Adipocyte (in vitro differentiated cells): ENCODE results near the gene SRSF2.
"Not testable (repeated sequence)": the region's sequence is repeated elsewhere in the genome, so short reads cannot be mapped to it uniquely, and the experiment has no call there.

ENCODE experiments used
- DNase-seq: peaks from one replicate; pipeline ENCODE4 v3.0.0-alpha.2; 2015; ENCODE audit warnings: low read depth
- H3K27me3 ChIP-seq: replicated peaks from 2 replicates; pipeline ENCODE4 v1.7.0; 2013; ENCODE audit warnings: mild to moderate bottlenecking, low read length, moderate library complexity; ENCODE audit not compliant: control insufficient read depth, insufficient read depth
- H3K36me3 ChIP-seq: 2 replicates; pipeline ENCODE4 v1.7.0; 2013; ENCODE audit warnings: low read length, mild to moderate bottlenecking, moderate library complexity; ENCODE audit not compliant: control insufficient read depth, insufficient read depth, severe bottlenecking
- H3K4me1 ChIP-seq: 2 replicates; pipeline ENCODE4 v1.7.0; 2013; ENCODE audit warnings: mild to moderate bottlenecking, low read length, moderate library complexity; ENCODE audit not compliant: control insufficient read depth, insufficient read depth
- H3K4me3 ChIP-seq: 2 replicates; pipeline ENCODE4 v1.7.0; 2013; ENCODE audit warnings: mild to moderate bottlenecking, low read length, moderate library complexity
- H3K9ac ChIP-seq: 2 replicates; pipeline ENCODE4 v1.7.0; 2013; ENCODE audit warnings: mild to moderate bottlenecking, low read length, moderate library complexity
- H3K9me3 ChIP-seq: 2 replicates; pipeline ENCODE4 v1.7.0; 2013; ENCODE audit warnings: mild to moderate bottlenecking, low read length, moderate library complexity; ENCODE audit not compliant: control insufficient read depth

The SRSF2 gene

DNA sequence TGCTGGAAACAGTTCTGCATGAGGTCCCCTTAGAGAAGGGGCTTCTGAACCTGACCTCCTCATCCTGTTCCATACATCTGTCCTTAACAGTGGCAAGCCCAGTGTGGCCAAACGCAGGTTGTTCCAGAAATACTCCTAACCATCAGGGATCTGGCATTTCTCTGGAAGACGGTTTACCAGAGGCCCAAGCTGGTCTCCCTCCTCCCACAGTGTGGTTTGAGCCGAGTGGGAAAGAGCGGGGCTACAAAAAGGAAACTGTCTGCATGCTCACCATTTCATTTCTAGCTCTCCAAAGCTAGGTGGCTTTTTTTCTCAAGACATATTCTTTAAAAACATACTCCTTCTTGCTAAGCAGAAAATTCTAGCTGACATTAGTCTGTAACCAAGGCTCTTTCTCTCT, 32.3 kb downstream of the SRSF2 start:
- H3K4me3 ChIP-seq = no peak overlapping the region
- H3K4me1 ChIP-seq = peaks cover 53% of the 10 kb centered on the region
- no peaks in the 10 kb centered on the region for H3K9me3 ChIP-seq
- no peaks in the 10 kb centered on the region for H3K27me3 ChIP-seq
- H3K9ac ChIP-seq = no peak overlapping the region
- no peaks in the 10 kb centered on the region for H3K36me3 ChIP-seq
- DNase-seq = no peak

GRCh38 chr17:76702941-76703637, 34.0 kb downstream of the SRSF2 start:
- Histone ChIP-seq H3K27me3 (no peaks in the 10 kb centered on the region), H3K9me3 (no peaks in the 10 kb centered on the region), H3K36me3 (no peaks in the 10 kb centered on the region), H3K4me3 (no peak overlapping the region), H3K4me1 (peaks cover 53% of the 10 kb centered on the region), H3K9ac (no peak overlapping the region)
- no peak for DNase-seq

GRCh38 chr17:76702076-76702475, 35.1 kb downstream of the SRSF2 start:
- Histone ChIP-seq H3K9me3 (no peaks in the 10 kb centered on the region), H3K27me3 (no peaks in the 10 kb centered on the region), H3K4me1 (peaks cover 54% of the 10 kb centered on the region), H3K4me3 (no peak overlapping the region), H3K9ac (no peak overlapping the region), H3K36me3 (no peaks in the 10 kb centered on the region)
- DNase-seq = no peak

GRCh38 chr17:76701471-76701967, 35.6 kb downstream of the SRSF2 start:
- peak overlapping the region; percentile 50 for H3K4me3 ChIP-seq
- no peaks in the 10 kb centered on the region for H3K27me3 ChIP-seq

GRCh38 chr17:76700617-76701470, 36.3 kb downstream of the SRSF2 start:
- no peaks in the 10 kb centered on the region for H3K9me3 ChIP-seq
- H3K9ac ChIP-seq = peak overlapping the region; percentile 78
- no peaks in the 10 kb centered on the region for H3K27me3 ChIP-seq
- peaks cover 56% of the 10 kb centered on the region for H3K4me1 ChIP-seq
- H3K36me3 ChIP-seq = no peaks in the 10 kb centered on the region
- DNase-seq = peak; percentile 84
- peak overlapping the region; percentile 50 for H3K4me3 ChIP-seq

More at GRCh38 chr17:76701471-76701967, 35.6 kb downstream of the SRSF2 start:
- Histone ChIP-seq H3K9ac (peak overlapping the region; percentile 78), H3K9me3 (no peaks in the 10 kb centered on the region), H3K36me3 (no peaks in the 10 kb centered on the region), H3K4me1 (peaks cover 54% of the 10 kb centered on the region)
- DNase-seq = no peak

- no peaks in the 10 kb centered on the region for H3K27me3 ChIP-seq
- H3K9me3 ChIP-seq = no peaks in the 10 kb centered on the region
- H3K4me1 ChIP-seq = peaks cover 60% of the 10 kb centered on the region
- DNase-seq = no peak
- H3K4me3 ChIP-seq = peak overlapping the region; percentile 50
- H3K36me3 ChIP-seq = no peaks in the 10 kb centered on the region
- peak overlapping the region; percentile 78 for H3K9ac ChIP-seq
These were observed 36.9 kb downstream of the SRSF2 start for GRCh38 chr17:76700270-76700616.

DNA sequence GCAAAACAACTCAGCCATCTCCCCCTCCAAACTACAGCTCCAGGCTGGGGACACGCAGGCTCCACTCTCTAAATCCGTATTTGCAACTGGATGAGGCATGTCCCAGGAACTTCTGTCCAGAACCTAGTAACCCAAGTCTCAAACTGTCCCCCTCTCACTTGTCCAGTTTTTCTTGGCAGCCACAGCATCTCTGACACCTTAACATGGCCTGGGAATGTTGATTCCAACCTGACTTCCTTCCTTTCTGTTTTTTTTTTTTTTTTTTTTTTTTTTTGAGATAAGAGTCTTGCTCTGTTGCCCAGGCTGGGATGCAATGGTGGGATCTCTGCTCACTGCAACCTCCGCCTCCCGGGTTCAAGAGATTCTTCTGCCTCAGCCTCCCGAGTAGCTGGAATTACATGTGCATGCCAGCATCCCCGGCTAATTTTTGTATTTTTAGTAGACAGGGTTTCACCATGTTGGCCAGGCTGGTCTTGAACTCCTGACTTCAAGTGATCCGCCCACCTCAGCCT, 38.6 kb downstream of the SRSF2 start:
- H3K9me3 ChIP-seq, H3K9ac ChIP-seq, H3K27me3 ChIP-seq, DNase-seq, H3K4me3 ChIP-seq, H3K36me3 ChIP-seq: not testable (repeated sequence)
- peaks cover 69% of the 10 kb centered on the region for H3K4me1 ChIP-seq

DNA sequence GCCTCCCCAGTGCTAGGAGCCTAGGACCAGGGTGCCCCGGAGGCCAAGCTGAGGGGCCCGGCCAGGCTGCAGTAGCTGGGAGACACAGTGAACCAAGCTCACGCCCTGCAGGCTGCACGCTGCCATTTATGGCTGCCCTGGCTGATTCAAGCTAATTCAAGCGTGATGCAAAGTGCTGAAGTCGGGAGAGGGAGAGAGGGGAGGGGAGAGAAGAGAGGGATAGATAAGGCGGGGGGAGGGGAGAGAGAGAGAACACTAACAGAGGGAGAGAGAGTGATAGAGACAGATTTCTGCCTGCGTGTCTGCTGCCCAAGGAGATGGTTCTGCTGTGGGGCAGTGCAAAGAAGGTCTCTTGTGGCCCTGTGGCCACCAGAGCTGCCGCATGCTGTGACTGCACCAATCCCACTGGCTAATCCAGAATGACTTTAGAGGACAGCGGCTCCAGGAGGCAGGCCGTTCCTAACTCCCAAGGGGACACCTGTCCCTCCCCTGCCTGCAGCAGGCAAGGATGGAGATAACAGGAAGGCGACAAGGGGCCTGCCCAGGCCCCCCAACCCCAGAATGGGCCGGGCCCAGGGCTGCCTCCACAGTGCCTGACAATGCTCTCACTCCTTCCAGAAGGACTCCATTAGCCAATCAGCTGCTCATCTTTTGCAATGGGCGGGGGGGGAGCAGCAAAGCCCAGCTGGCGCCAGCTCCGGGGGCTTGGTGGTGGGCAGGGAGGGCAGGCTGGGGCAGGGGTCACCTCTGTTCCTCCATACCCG, 39.2 kb downstream of the SRSF2 start:
- Histone ChIP-seq H3K9me3 (no peaks in the 10 kb centered on the region), H3K36me3 (no peaks in the 10 kb centered on the region), H3K4me3 (peak overlapping the region; percentile 20), H3K9ac (peak overlapping the region; percentile 34), H3K4me1 (peaks cover 71% of the 10 kb centered on the region), H3K27me3 (no peaks in the 10 kb centered on the region)
- DNase-seq = peak; percentile 50

- Histone ChIP-seq H3K9ac (peak overlapping the region; percentile 54), H3K4me1 (peaks cover 75% of the 10 kb centered on the region), H3K27me3 (no peaks in the 10 kb centered on the region), H3K9me3 (no peaks in the 10 kb centered on the region), H3K4me3 (peak overlapping the region; percentile 23), H3K36me3 (no peaks in the 10 kb centered on the region)
- DNase-seq = no peak
These were observed 40.1 kb downstream of the SRSF2 start for GRCh38 chr17:76696763-76697701.

GRCh38 chr17:76695059-76695831, 41.9 kb downstream of the SRSF2 start:
- no peak for DNase-seq
- Histone ChIP-seq H3K36me3 (peaks cover 9% of the 10 kb centered on the region), H3K9ac (no peak overlapping the region), H3K4me1 (peaks cover 59% of the 10 kb centered on the region), H3K9me3 (no peaks in the 10 kb centered on the region), H3K27me3 (no peaks in the 10 kb centered on the region), H3K4me3 (no peak overlapping the region)
